ENCODE data around the gene USP34.

USP34 gene

DNA sequence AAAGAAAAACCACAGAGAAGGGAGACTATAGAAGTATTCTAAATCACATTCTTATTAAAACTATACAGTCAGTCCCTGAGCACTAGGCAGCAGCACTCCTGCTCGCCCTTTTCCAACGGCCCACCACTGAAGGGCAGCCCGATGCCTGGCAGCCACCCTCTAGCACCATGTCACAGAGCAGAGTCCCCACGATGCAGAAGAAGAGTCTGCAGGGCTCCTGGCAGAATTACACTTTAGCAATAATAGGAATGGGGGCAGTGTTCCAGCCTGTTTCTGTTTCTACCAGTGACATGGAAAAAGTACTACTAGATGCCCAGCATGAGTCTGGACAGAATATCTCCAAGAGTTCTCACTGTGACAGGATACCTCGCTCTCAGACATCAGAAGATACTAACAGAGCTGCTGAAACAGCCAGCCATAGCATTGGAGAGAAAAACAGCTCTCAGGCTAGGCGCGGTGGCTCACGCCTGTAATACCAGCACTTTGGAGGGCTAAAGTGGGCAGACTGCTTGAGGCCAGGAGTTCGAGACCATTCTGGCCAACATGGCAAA, 221.3 kb downstream of the USP34 start:
- Histone ChIP-seq H3K4me1 (no peaks in the 10 kb centered on the region), H2AFZ (no peak overlapping the region), H3K4me2 (ENCODE audit: low read length) (no peak overlapping the region), H3K36me3 (ENCODE audit: control insufficient read depth, insufficient read depth, low read length) (no peaks in the 10 kb centered on the region), H3K27ac (no peak overlapping the region), H3K4me3 (ENCODE audit: low read depth, low read length) (no peak overlapping the region), H3K79me2 (no peaks in the 10 kb centered on the region), H3K9ac (no peak overlapping the region), H3K9me3 (ENCODE audit: control insufficient read depth, low read length) (no peaks in the 10 kb centered on the region), H3K27me3 (ENCODE audit: control insufficient read depth, insufficient read depth, low read length) (no peaks in the 10 kb centered on the region)
- TF ChIP-seq, protein P1, sequence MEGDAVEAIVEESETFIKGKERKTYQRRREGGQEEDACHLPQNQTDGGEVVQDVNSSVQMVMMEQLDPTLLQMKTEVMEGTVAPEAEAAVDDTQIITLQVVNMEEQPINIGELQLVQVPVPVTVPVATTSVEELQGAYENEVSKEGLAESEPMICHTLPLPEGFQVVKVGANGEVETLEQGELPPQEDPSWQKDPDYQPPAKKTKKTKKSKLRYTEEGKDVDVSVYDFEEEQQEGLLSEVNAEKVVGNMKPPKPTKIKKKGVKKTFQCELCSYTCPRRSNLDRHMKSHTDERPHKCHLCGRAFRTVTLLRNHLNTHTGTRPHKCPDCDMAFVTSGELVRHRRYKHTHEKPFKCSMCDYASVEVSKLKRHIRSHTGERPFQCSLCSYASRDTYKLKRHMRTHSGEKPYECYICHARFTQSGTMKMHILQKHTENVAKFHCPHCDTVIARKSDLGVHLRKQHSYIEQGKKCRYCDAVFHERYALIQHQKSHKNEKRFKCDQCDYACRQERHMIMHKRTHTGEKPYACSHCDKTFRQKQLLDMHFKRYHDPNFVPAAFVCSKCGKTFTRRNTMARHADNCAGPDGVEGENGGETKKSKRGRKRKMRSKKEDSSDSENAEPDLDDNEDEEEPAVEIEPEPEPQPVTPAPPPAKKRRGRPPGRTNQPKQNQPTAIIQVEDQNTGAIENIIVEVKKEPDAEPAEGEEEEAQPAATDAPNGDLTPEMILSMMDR (IDR thresholded peaks at IDR 0.05), result no peak

DNA sequence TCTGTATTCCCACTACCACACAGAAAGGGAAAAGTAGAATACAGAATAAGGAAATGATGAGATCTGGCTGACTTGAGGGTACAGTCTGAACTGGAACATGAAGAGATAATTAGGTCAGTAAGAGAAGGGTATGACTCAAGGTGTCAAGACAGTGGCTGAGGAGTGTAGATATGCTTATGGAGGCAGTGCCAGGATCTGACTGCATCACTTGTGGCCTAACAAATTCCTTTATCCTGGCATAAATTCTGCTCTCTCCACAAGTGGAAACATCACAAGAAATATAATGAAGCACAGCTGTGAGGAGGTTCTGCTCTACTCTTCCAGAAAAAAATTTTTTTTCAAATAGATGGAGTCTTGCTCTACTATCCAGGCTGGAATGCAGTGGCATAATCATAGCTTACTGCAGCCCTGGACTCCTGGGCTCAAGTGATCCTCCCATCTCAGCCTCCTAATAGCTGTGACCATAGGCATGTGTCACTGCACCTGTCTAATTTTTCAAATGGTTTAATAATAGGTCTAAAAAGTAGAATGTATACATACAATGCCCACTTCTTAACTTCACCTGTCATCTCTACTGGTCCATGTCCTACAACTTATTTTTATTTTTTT, 223.6 kb downstream of the USP34 start:
- H3K27ac ChIP-seq, result no peak overlapping the region

DNA sequence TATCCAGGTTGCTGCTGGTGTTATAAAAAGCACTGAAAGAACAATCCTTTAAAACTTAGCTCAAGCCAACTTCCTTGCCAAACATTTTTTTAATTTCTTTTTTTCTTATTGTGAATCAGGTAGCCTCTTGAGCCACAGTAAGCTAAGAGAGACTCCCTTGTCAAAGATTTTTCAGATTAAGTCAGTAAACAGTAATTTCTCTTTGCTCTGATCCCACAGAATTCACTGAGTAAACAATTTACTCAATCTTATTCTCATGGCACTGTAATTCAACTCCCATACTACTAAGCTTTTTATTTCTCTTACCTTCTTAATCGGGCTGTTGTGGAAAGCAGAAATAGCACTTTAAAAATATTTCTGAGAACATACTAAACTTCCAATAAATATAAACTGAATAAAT, 226.2 kb downstream of the USP34 start:
- no peak overlapping the region for H3K27ac ChIP-seq
- H2AFZ ChIP-seq, result no peak overlapping the region
- no peaks in the 10 kb centered on the region for H3K9me3 ChIP-seq (ENCODE audit: control insufficient read depth, low read length)
- no peaks in the 10 kb centered on the region for H3K79me2 ChIP-seq
- H3K4me2 ChIP-seq (ENCODE audit: low read length), result no peak overlapping the region
- no peak overlapping the region for H3K4me3 ChIP-seq (ENCODE audit: low read depth, low read length)
- TF ChIP-seq, protein P1 (IDR thresholded peaks at IDR 0.05), result no peak
- H3K36me3 ChIP-seq (ENCODE audit: control insufficient read depth, insufficient read depth, low read length), result no peaks in the 10 kb centered on the region
- H3K27me3 ChIP-seq (ENCODE audit: control insufficient read depth, insufficient read depth, low read length), result no peaks in the 10 kb centered on the region
- H3K4me1 ChIP-seq, result no peaks in the 10 kb centered on the region
- no peak overlapping the region for H3K9ac ChIP-seq

More for the DNA sequence above, 223.6 kb downstream of the USP34 start:
- H3K9me3 ChIP-seq (ENCODE audit: control insufficient read depth, low read length), result no peaks in the 10 kb centered on the region
- H3K4me3 ChIP-seq (ENCODE audit: low read depth, low read length), result no peak overlapping the region
- H3K4me1 ChIP-seq, result no peaks in the 10 kb centered on the region
- H3K9ac ChIP-seq, result no peak overlapping the region
- no peak overlapping the region for H3K4me2 ChIP-seq (ENCODE audit: low read length)
- no peak overlapping the region for H2AFZ ChIP-seq
- H3K27me3 ChIP-seq (ENCODE audit: control insufficient read depth, insufficient read depth, low read length), result no peaks in the 10 kb centered on the region
- TF ChIP-seq, protein P1 (IDR thresholded peaks at IDR 0.05), result no peak
- no peaks in the 10 kb centered on the region for H3K79me2 ChIP-seq
- H3K36me3 ChIP-seq (ENCODE audit: control insufficient read depth, insufficient read depth, low read length), result no peaks in the 10 kb centered on the region

DNA sequence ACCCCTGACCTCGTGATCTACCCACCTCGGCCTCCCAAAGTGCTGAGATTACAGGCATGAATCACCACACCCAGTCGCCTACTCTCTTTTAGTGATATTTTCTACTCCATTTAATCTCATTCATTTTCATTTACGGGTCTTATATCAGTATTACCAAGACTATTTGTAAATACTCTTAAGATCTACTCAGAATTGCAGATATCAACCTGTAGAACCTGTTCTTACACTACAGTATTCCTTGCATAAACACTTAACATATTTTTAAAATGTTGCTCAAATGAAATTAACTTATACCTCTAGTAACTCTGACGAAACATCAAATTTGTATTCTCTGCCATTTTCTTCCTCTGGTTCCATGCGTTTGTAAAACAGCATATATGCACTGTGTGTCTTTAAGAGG, 229.6 kb downstream of the USP34 start:
- no peaks in the 10 kb centered on the region for H3K36me3 ChIP-seq (ENCODE audit: control insufficient read depth, insufficient read depth, low read length)
- no peaks in the 10 kb centered on the region for H3K27me3 ChIP-seq (ENCODE audit: control insufficient read depth, insufficient read depth, low read length)
- TF ChIP-seq, protein P1 (IDR thresholded peaks at IDR 0.05), result no peak
- no peak overlapping the region for H3K4me2 ChIP-seq (ENCODE audit: low read length)
- no peak overlapping the region for H3K27ac ChIP-seq
- no peaks in the 10 kb centered on the region for H3K4me1 ChIP-seq
- H3K4me3 ChIP-seq (ENCODE audit: low read depth, low read length), result no peak overlapping the region
- H2AFZ ChIP-seq, result no peak overlapping the region
- no peaks in the 10 kb centered on the region for H3K79me2 ChIP-seq
- no peak overlapping the region for H3K9ac ChIP-seq
- no peaks in the 10 kb centered on the region for H3K9me3 ChIP-seq (ENCODE audit: control insufficient read depth, low read length)

All from parathyroid adenoma (tissue), 2 donors.